Type B pancreatic cell (in vitro differentiated cells): Measurements from ENCODE around the gene COL17A1. TPM values are rescaled to one million over a fixed set of nuclear protein-coding genes. Genes with fewer than 3 reads are reported as not detected.

Experiments
- DNase-seq: peaks from one replicate; pipeline ENCODE4 v3.0.0; 2021; ENCODE audit warnings: mixed read lengths; ENCODE audit not compliant: unreplicated experiment; ENCODE audit errors: extremely low spot score
- H3K27ac Mint-ChIP-seq: 2 replicates; pipeline ENCODE4 v1.8.0; 2021; ENCODE audit warnings: mild to moderate bottlenecking, mixed read lengths
- H3K27me3 Mint-ChIP-seq: 2 replicates; pipeline ENCODE4 v1.8.0; 2021; ENCODE audit warnings: mixed read lengths
- H3K36me3 Mint-ChIP-seq: 2 replicates; pipeline ENCODE4 v1.8.0; 2021; ENCODE audit warnings: mixed read lengths
- H3K4me1 Mint-ChIP-seq: one replicate; pipeline ENCODE4 v1.8.0; 2021; ENCODE audit warnings: mixed read lengths; ENCODE audit not compliant: unreplicated experiment
- H3K4me3 Mint-ChIP-seq: 2 replicates; pipeline ENCODE4 v1.8.0; 2021; ENCODE audit warnings: mild to moderate bottlenecking, mixed read lengths
- H3K9me3 Mint-ChIP-seq: 2 replicates; pipeline ENCODE4 v1.8.0; 2021; ENCODE audit warnings: mixed read lengths
- CTCF ChIP-seq: fragments of 200-600 bp; sonication (generic); conservative IDR thresholded peaks from 2 replicates; pipeline ENCODE4 v1.5.0; 2021; ENCODE audit warnings: antibody characterized with exemption, mild to moderate bottlenecking
- total RNA-seq: library from RNA; stranded (reverse); gene quantifications from 2 replicates; pipeline ENCODE4 v1.2.1, GENCODE V29; 2021; ENCODE audit warnings: low replicate concordance

Gene COL17A1
- total RNA-seq, 1 donor from 2014 or later: 14.5 TPM

DNA sequence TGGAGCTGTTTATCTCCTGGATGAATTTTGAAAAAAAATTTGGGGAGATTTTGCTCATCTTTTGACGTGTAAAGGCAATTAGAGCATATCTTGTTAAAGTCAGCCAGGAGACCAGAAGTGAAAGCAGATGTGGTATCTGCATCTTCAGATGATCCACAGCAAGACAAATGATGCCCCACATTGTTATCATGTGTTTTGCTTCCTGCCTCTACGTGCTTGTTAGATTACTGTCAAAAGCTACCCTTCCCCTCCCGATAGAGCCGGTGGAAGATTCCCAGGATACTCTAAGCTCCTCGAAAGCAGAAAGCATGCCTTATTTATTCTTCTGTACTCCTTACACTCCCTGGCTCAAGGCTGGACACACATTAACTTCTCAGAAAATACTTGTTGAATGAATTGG is 12.9 kb downstream of the COL17A1 start:
- DNase-seq: peak; percentile 1
- no peak overlapping the region for H3K27ac Mint-ChIP-seq
- peaks cover 4% of the 10 kb centered on the region for H3K4me1 Mint-ChIP-seq
- H3K27me3 Mint-ChIP-seq: peaks cover 4% of the 10 kb centered on the region
- TF ChIP-seq CTCF: no peak
- no peak overlapping the region for H3K4me3 Mint-ChIP-seq
- H3K9me3 Mint-ChIP-seq: no peaks in the 10 kb centered on the region
- H3K36me3 Mint-ChIP-seq: peaks cover 3% of the 10 kb centered on the region

DNA sequence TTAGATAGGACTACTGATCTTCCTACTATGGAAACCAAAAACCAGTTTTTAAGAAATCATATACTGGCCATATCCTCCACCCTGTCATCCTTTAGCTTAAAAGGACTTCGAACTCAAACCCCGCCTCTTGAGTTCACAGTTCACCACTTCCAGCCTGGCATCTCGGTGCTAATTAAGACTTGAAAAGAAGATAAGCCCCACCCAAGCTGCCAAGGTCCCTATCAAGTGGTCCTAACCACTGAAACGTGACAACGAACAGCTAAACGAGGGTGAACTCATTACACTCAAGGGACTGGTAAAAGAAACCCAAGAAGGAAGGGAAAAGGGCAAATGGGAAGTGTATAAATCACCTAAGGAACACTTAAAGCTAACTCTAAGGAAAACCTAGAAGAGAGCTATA is 16.1 kb downstream of the COL17A1 start:
- TF ChIP-seq CTCF: no peak
- Mint-ChIP-seq H3K9me3 (no peaks in the 10 kb centered on the region), H3K4me1 (peaks cover 26% of the 10 kb centered on the region), H3K27ac (no peak overlapping the region), H3K36me3 (peaks cover 3% of the 10 kb centered on the region), H3K4me3 (no peak overlapping the region), H3K27me3 (peaks cover 13% of the 10 kb centered on the region)
- no peak for DNase-seq

DNA sequence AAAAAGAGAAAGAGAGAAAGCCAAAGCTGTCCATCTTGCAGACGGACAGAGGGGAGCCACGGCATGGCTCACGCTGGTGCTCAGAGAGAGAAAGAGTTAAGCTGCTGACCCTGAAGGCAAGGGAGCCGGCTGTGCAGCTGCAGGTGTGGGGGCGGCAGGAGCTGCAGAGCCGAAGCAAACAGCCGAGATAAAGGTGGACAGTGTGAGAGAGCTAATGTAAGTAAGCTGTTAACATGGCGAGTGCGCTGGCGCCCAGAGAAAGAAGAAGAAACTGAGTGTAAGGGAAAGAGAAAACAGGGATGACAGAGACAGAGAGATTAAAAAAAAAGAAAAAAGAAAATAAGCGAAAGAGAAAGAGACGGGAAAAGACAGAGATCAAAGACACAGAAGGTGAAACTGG is 18.2 kb downstream of the COL17A1 start:
- no peak for DNase-seq
- Mint-ChIP-seq H3K4me1 (peaks cover 22% of the 10 kb centered on the region), H3K36me3 (peaks cover 3% of the 10 kb centered on the region)

DNA sequence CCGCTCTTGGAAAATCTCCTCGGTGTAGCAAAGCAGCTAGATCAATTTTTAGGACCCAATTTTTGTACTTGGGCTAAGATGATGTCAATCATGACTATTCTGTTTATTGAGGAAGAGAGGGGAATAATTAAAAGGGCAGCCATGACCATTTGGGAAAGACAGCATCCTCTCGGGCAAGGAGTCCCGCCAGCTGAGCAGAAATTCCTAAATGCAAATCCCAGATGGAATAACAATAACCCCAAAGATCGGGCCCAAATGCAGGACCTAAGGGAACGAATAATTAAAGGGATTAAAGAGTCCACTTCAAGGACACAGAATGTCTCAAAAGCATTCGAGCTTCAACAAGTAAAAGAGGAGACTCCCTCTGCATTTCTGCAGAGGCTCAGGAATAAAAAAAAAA is 18.7 kb downstream of the COL17A1 start:
- H3K4me3 Mint-ChIP-seq: no peak overlapping the region
- TF ChIP-seq CTCF: no peak
- H3K27ac Mint-ChIP-seq: no peak overlapping the region
- peaks cover 13% of the 10 kb centered on the region for H3K27me3 Mint-ChIP-seq
- DNase-seq: no peak
- H3K36me3 Mint-ChIP-seq: peaks cover 3% of the 10 kb centered on the region
- no peaks in the 10 kb centered on the region for H3K9me3 Mint-ChIP-seq
- peaks cover 22% of the 10 kb centered on the region for H3K4me1 Mint-ChIP-seq

More for the DNA sequence above, 18.2 kb downstream of the COL17A1 start:
- Mint-ChIP-seq H3K27ac (peak overlapping the region; percentile 44), H3K9me3 (no peaks in the 10 kb centered on the region), H3K4me3 (peak overlapping the region; percentile 44), H3K27me3 (peaks cover 13% of the 10 kb centered on the region)
- no peak for TF ChIP-seq CTCF

DNA sequence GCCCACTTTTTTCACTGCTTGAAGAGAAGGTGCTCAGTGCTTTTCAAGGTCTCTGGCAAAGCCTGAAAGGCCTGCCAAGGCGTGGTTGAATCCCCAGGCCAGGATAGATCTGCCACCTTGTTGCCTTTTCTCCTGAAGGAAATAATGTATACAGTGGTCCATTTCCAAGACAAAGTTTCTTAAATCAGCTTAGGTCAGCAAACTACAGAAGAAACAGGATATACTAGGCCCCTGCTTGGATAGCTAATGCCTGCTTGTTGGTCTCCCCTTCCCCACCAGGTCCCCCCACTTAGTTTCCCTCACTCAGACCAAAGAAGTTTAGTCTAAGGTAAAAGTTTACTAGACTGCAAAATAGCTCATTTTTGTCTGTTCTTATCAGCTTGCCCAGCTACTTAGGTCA is 19.9 kb downstream of the COL17A1 start:
- no peak for DNase-seq
- no peaks in the 10 kb centered on the region for H3K9me3 Mint-ChIP-seq
- H3K27ac Mint-ChIP-seq: no peak overlapping the region
- H3K36me3 Mint-ChIP-seq: no peaks in the 10 kb centered on the region
- no peak for TF ChIP-seq CTCF
- no peak overlapping the region for H3K4me3 Mint-ChIP-seq
- H3K27me3 Mint-ChIP-seq: peaks cover 11% of the 10 kb centered on the region
- H3K4me1 Mint-ChIP-seq: peaks cover 22% of the 10 kb centered on the region

DNA sequence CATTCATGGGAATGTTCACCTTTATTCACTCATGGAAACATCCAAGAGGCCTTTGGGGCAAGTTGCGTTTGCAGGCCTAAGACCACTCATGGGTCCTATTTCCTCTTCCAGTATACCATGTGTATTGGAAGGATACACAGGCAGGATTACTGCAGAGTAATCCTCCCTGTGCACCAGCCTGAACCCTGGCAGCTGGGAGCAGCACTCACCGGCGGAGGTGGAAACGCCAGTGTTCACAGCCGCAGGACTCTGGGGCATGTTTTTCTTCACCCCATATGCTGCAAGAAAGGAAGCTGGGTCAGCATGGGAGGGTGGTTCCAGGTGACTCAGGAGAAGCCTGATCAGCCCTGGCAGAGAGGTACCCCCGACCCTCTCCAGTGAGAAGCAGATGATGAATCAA is 24.5 kb downstream of the COL17A1 start:
- no peak for TF ChIP-seq CTCF
- DNase-seq: no peak
- no peaks in the 10 kb centered on the region for H3K36me3 Mint-ChIP-seq
- peaks cover 3% of the 10 kb centered on the region for H3K27me3 Mint-ChIP-seq
- no peak overlapping the region for H3K4me3 Mint-ChIP-seq
- no peaks in the 10 kb centered on the region for H3K9me3 Mint-ChIP-seq
- H3K27ac Mint-ChIP-seq: no peak overlapping the region
- peaks cover 8% of the 10 kb centered on the region for H3K4me1 Mint-ChIP-seq
